Measurements from ENCODE around the gene ATXN1. TPM values are rescaled to one million over a fixed set of nuclear protein-coding genes. Genes with fewer than 3 reads are reported as not detected.

The ATXN1 gene
- total RNA-seq, 1 donor from 2014 or later: 9.1 TPM

DNA sequence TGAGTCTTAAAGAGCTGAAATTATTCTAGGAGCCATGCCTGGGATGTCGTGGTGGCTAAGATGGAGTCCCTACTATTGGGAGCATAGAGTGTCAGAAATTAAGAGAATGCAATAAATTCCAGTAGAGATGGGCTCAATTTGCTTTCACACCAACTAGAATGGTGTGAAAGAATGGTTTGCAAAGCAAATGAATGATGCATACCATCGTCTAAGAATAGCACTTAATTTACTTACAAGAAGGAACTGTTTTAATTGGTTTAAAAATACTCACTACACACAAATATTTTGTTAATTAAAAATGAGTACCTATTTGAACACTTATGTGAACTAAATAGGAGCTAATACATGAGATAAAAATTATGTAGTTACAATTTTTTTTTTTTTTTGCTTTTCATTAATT is 390.3 kb downstream of the ATXN1 start:
- no peak for DNase-seq (ENCODE audit: low read depth in 2 of 2)

DNA sequence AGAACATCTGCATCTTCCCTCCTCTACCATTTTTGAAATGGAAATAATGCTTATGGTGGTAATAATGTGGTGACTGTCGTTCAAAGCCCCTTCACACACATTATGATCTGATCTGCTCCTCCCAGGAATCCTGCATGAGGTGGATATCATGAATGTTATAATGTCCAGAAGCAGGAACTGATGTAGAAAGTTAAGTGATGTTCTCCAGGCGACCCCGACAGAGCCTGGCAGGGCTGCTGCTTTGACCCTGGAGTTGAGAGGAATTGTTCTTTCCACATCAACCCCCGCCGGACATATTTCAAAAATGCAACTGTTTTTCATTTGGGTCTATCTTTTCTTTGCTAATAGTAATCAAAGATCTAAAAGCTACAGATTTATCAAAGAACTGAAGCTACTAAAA is 391.3 kb downstream of the ATXN1 start:
- no peak for DNase-seq (ENCODE audit: low read depth in 2 of 2)

DNA sequence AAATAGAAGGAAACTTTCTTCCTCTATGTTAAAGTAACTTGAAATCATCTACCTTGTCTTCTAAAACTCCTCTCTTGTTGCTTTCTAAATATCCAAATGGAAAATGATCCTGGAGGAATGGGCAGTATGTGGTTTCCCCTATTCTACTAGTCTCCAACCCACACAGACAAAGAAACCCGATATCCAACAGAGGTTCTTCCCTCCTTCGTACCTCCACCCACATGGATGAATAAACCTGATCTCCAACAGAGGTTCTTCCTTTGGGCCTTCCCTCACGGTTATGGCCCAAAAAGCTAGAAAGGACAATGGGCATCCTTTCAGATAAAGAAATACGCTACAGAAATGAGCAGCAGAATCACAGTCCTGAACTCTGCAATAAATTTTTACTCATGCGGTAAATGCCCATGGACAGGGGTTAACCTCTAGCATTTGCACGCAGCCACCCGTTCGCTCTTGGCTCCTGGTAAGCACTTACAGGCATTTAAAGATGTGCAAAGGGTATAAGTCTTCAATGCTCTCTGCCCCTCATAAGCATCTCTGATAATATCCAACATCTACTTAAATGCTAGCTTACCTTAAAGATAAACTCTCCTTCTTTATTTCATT is 392.0 kb downstream of the ATXN1 start:
- no peak for DNase-seq (ENCODE audit: low read depth in 2 of 2)

DNA sequence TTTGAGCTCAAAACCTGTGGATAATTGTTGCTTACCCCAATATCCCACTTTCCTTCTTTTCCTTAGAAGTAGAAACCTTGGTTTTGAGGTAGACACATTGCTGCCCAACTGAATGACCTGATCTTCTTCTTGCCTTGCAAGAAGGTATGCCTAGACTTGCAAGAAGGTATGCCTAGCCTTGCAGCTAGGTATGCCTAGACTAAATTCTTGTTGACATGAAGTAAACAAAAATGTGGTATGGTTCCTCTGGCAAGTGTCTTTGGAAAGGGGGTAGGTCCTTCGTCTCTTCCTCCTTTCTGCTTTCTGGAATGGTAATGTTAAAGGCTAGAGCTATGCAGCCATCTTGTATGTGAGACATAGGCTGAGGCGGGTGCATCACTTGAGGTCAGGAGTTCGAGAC is 393.7 kb downstream of the ATXN1 start:
- no peak for DNase-seq (ENCODE audit: low read depth in 2 of 2)

DNA sequence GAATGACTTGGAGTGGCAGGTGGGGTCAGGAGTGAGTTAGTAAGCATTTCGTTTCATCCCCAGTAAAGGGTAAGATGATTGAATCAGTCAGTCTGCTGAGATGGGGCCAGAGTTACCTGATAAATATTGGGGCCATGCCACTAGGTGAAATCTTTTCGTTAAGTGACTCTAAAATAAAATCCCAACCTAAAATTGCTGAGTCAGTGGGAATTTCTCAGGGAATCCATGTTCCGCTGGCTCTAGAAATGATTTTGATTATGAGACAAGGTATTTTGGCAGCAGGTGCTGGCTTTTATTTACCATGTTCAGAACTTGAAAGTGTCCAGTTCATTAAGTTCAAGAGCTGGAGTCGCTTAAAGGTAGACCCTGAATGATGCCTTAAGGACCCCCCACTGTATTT is 397.5 kb downstream of the ATXN1 start:
- DNase-seq (ENCODE audit: low read depth in 2 of 2): no peak

DNA sequence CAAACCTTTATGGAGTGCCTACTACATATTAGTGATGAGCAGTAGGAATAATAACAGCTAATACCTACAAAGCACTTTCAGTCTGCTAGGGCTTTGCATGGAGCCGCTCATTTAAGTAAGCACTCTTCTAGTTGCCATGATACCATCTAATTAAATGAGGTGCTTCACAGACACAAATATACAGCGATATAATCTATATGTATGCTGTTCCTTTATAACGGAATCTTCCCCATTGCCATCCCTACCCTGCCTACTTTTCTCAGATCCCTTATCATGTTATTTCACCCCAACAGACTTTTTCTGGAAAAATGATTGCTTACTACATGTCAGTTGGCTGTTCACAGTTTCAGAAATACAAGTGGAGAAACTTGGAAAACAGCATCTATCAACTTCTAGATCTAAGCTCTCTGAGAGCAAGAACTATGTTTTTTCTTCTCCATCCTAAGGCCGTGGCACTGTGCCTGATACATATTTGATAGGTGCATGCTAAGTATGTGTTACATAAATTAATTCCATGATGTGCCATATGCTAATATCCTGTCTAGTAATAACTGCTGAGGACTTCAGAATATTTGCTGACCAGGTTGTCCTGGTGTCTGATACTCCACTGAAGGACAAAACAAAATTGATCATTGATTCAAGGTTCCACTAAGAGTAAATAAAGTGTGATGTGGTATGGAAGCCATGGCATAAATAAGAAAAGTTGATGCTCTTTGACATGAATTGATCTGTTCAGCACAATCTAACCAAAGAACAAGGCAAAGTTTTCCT is 398.3 kb downstream of the ATXN1 start:
- no peak for DNase-seq (ENCODE audit: low read depth in 2 of 2)

DNA sequence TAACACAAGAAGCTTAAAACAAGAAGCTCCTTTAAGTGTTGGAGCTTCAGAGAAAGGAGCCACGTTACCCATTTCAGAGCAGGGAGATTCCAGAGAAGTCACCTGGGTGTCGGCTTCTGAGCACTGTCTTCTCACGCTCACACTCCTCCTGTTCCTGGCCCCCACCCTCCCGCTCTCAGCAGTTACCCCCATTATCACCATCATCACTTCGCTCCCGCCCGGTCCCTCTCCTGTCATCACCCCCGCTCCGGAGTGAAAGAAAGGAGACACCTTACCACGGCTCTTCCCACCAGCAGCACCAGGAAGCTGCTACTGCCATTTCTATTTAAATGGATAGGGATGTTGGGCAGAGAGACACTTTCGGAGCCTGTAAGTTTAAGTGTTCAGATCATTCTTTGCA is 399.0 kb downstream of the ATXN1 start:
- no peak for DNase-seq (ENCODE audit: low read depth in 2 of 2)

DNA sequence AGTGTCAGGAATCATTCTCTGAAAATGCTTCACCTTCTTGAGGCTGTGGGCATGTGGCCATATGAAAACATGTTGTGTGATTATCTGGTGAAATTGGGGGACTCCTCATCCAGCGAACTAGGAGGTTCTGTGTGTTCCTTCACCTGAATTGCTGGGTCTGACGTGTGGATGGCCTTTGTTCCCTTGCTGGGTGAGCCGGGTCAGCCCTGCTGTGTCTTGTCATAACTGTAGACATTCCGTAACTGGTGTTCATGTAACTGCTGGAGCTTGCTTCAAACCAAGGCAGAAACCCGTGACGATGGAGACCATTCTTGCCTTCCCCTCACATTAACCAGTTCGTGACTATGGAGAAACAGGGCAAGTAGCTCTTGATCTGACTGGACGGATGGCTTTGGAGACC is 399.4 kb downstream of the ATXN1 start:
- DNase-seq (ENCODE audit: low read depth in 2 of 2): no peak

DNA sequence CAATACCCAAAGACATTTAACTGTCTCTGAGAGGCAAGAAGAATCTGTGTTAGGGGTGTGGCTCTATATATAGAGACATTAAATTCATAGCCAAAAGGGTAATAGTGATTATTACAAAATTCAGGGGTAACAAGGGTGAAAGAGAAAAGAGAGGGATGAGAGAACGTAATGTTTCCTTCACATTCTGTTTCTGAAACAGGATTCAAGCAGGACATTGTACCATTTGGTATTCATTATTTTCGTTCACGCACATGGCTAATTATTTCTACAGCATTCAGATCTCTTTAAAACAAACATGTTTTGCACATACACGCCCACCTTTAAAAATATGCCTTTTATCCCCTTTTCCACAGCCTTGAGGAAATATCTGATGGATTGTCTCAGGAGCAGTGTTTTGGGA is 400.1 kb downstream of the ATXN1 start:
- no peak for DNase-seq (ENCODE audit: low read depth in 2 of 2)

DNA sequence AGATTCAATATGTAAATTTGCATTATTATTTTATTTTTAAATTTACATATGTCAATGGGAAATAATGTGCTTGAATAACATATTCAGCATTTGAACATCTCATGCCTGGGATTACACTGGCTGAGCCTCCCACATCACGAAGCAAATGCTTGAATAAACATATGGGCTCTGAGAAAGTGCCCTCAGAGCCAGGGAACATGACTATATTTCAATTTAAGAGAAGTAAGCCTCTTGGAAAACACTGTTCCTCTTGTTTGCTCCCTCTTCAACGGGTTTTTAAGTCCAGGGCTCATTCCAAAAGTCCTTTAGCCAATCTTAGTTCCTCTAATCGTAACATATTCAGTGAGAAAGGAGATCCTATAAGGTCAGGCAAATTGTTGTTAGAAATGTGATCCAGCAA is 400.9 kb downstream of the ATXN1 start:
- no peak for DNase-seq (ENCODE audit: low read depth in 2 of 2)

DNA sequence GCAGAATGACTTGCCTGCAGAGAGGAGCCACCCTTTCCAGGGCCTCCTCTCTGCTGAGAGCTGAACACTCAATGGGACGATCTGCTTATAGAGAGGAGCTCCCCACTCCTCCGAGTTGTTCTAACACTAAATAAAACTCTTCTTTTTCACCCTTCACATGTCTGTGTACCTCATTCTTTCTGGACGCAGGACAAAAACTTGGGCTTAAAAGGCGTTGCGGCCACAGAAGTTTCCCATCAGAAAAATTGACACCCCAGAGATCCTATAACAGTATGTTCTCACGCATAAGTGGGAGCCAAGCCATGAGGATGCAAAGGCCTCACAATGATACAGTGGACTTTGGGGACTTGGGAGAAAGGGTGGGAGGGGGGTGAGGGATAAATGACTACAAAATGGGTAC is 401.7 kb downstream of the ATXN1 start:
- no peak for DNase-seq (ENCODE audit: low read depth in 2 of 2)

DNA sequence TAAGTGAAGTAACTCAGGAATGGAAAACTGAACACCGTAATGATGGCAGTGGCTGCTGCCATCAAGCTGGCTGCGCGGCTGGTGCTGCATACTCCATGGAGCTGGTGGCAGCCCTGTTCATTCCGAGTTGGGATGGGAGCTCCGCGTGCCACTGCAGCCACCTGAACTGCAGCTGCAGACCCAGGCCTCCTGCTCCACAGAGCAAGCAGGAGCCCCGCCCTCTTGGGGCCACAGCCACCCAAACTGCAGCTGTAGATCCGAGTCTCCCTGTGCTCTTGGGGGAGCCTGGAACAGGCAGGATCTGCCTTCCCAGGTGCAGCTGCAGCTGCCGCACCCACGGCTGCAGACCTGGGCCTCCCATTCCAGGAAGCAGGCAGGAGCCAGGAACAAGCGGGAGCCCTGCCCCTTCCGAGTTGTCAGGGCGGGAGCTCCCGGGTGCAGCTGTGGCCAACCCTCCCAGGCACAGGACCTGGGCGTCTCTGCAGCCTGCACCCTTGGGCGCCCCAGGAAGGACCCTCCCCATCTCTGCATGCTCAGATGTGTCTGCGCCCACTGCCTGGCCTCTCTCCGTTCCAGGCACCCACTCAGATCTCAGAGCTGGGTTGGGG is 402.6 kb downstream of the ATXN1 start:
- DNase-seq (ENCODE audit: low read depth in 2 of 2): no peak

DNA sequence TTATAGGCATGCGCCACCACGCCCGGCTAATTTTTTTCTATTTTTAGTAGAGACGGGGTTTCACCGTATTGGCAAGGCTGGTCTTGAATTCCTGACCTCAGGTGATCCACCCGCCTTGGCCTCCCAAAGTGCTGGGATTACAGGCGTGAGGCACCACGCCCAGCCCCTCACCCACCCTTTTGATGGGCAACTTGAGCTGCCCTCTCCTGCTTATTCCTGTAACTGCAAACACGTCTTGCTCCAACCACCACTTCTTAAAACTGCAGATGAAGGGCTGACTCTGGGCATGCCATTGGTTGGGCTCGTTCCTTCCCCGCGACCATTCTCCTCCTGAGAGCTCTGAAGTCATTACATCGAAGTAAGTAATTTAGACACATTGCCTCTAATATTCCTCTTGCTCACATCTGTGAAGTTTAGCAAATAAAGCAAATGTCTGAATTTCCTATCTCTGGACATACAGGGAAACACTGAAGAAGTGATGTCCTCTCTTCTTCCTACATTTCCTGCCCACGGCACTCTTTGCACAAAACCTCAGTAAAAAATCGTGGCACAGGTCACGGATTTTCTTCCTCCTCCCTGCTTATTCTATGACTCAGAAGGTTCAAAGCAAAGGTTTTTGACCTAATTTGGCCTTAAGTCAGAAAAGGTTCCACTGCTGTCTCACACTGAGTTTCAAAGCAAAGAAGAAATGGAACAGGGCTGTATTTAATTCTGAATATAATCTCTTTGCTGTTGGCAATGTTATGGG is 405.4 kb downstream of the ATXN1 start:
- DNase-seq (ENCODE audit: low read depth in 2 of 2): peak in 1 of 2 donors; percentile 29

DNA sequence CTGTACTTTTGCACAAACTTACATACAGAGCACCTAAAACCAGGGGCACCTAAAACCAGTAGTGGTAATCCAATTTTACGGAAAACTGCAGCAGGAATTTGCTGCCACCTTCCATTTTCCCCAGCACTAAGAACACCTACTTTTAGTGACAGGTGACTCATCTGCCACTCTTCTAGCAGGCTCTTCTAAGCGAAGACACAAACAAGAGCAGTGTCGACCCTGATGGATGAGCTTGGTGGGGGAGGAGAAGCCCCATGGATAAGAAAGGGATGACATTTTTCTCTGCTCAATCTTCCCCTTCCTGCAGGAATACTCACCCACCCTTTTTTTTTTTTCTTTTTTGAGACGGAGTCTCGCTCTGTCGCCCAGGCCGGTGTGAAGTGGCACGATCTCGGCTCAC is 406.0 kb downstream of the ATXN1 start:
- DNase-seq (ENCODE audit: low read depth in 2 of 2): no peak

DNA sequence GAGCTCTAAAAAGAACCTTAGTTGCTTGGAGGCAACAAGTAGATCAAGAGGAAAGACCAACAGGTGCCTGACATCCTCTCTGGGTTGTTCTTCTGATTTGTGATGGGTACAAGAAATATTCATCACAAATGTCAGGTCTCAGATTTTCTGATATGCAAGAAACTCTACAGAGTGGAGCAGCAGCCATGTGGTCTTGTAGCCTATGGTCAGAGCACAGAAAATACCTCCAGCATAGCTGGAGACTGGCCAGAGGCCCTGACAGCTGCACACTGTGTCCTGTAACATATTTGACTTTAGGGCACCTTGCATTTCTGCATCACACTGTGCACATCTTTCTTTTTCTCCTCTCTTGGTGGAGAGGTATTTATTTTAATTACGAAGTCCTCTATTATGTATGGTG is 406.6 kb downstream of the ATXN1 start:
- no peak for DNase-seq (ENCODE audit: low read depth in 2 of 2)

DNA sequence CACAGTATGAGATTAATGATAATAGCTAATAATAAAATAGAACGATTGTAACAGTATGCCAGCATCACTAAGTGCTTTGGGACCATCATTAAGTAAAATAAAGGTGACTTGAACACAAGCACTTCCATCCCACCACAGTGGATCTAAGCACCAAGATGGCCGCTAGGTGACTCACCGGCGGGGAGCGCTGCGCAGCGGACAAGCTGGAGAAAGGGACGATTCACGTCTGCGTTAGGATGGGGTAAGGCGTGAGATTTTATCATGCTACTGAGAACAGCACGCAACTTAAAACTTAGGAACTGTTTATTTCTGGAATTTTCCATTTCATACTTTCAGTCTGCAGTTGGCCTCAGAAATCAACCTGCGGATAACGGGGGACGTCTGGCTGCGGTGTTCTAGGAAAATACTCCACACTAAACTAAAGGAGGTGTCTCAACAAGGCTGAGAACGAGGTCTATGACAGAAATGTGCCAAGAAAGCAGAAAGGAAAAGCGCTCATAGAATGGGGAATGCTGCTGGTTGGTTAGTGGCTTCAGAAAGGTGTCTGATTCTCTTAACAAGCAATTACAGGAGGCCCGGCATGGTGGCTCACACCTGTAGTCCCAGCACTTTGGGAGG is 408.3 kb downstream of the ATXN1 start:
- no peak for DNase-seq (ENCODE audit: low read depth in 2 of 2)

DNA sequence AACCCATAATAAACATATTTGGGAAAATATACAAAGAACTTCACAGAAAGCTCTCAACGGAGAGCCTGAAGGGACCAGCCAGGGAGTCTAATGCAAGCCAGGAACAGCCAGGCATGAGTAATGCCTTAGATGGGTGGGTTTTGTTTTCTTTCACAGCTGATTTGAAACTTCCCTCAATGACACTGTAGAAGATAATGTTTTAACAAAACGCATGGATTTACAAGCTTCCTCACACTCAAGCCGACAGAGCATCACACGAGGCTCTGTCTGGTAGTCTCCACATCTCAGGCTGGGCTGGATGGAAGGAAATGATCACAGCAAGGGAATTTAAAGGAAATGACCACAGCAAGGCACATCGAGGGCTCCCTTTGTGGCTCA is 409.0 kb downstream of the ATXN1 start:
- peak in 1 of 2 donors; percentile 55 for DNase-seq (ENCODE audit: low read depth in 2 of 2)

DNA sequence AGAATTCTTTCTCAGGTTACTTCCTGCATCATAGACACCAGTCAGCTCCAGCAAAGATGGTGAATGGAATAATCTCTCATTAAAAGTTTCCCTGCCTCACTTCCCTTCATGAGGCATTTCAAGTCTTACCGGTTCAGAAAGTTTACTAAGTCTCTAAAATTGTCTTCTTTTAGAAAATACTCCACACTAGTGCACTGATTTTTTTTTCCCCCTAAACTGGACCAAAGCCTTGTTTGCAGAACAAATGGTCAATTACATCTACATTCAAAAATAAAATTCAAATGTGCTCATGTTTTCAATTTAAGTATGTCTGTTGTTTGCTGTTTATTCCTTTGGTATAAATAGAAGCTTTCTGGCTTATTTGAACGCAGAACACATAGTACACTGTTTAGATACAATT is 411.7 kb downstream of the ATXN1 start:
- no peak for DNase-seq (ENCODE audit: low read depth in 2 of 2)

DNA sequence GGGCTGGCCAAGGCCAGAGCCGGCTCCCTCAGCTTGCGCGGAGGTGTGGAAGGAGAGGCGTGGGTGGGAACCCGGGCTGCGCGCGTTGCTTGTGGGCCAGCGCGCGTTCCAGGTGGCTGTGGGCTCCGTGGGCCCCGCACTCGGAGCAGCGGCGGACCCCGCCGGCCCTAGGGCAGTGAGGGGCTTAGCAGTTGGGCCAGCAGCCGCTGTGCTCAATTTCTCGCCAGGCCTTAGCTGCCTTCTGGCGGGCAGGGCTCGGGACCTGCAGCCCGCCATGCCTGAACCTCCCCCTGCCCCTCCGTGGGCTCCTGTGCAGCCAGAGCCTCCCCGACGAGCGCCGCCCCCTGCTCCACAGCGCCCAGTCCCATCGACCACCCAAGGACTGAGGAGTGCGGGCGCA is 414.4 kb downstream of the ATXN1 start:
- DNase-seq (ENCODE audit: low read depth in 2 of 2): no peak

DNA sequence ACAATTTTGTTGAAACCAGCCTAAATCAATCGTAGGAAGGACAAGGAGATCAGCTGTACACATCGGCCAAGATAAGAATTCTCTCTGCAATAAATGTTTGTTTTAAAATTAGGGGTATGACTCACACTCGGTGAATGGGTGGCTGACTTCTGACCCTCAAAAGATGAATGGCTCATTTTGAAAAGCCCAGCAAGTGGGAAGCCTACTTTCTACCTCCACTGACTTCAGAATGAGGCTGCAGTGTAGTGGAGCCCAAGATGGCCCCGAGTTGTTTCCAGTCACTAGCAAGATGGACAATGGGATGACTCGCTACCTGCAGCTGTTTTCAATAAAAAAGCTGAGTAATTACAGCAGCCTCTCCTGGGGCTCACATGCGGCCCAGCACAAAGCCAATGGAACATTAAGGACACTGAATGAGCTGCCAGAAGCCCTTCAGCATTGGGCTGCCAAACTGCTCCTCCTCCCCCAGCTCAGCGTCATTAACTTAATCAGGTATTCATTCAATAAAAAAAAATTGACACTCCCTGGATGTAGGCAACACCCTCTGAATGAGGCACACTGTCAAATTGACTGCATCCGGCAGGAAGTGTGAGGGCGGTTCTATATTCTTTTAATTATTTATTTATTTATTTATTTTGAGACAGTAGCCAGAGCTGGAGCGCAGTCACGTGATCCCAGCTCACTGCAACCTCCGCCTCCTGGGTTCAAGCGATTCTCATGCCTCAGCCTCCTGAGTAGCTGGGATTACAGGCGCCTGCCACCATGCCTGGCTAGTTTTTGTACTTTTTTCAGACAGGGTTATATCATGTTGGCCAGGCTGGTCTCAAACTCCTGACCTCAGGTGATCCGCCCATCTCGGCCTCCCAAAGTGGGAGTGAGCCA is 415.6 kb downstream of the ATXN1 start:
- peak in 1 of 2 donors; percentile 74 for DNase-seq (ENCODE audit: low read depth in 2 of 2)

DNA sequence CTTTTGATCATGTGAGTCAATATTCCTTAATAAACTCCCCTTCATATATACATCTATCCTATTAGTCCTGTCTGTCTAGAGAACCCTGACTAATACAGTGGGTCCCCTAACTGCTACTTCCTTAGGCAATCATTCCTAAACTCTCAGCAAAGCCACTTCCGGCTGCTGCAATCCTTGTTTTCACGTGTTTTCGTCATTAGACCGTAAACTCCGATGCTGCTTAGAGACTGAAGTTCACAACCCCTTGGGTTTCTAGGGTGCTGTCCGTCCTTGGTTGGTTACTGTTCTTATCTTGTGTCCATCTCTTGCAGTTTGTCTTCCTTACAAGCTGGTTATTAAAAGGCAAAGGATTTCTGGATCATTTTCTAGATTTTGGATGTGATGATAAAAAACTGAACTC is 416.5 kb downstream of the ATXN1 start:
- peak in 1 of 2 donors; percentile 30 for DNase-seq (ENCODE audit: low read depth in 2 of 2)

Data from dermis microvascular lymphatic vessel endothelial cell (primary cell).